ENCODE results near the gene GALNT17. TPM values are rescaled to one million over a fixed set of nuclear protein-coding genes. Genes with fewer than 3 reads are reported as not detected.

The GALNT17 gene
- total and polyA plus RNA-seq, 11 donors, result 16.9 to 116 (median 73.1) TPM

- Histone ChIP-seq H3K9me3 (no peaks in the 10 kb centered on the region), H3K36me3 (no peaks in the 10 kb centered on the region), H3K27ac (peak overlapping the region in 1 of 12 donors; percentile 24), H3K27me3 (no peaks in the 10 kb centered on the region), H3K4me3 (no peak overlapping the region), H3K4me1 (peaks cover 0 to 15% (median 0%) of the 10 kb centered on the region in 12 donors)
- DNase-seq, result no peak
- TF ChIP-seq CTCF (IDR thresholded peaks at IDR 0.05) (no peak), POLR2A (IDR thresholded peaks at IDR 0.05) (no peak)
- WGBS, 4 donors, result 49 to 61% (median 55%) methylated on average over 6 of the region's 6 CpGs
- intact Hi-C loops (cut with DNase I), result no loop called here
- peak; percentile 47 to 74 (median 67) for ATAC-seq
Observed at GRCh38 chr7:71298378-71298777, 166.4 kb downstream of the GALNT17 start.

- ATAC-seq (no peak), DNase-seq (no peak)
- no peaks in the 10 kb centered on the region for H3K36me3 ChIP-seq
- peak overlapping the region in 1 of 12 donors; percentile 31 for H3K27ac ChIP-seq
- H3K4me1 ChIP-seq, result peaks cover 0 to 15% (median 0%) of the 10 kb centered on the region in 12 donors
- intact Hi-C loops (cut with DNase I), result no loop called here
- no peaks in the 10 kb centered on the region for H3K27me3 ChIP-seq
- TF ChIP-seq CTCF (IDR thresholded peaks at IDR 0.05), result no peak
- TF ChIP-seq POLR2A (IDR thresholded peaks at IDR 0.05), result no peak
- H3K9me3 ChIP-seq, result no peaks in the 10 kb centered on the region
- H3K4me3 ChIP-seq, result no peak overlapping the region
- WGBS, 4 donors, result 69 to 82% (median 77%) methylated on average over 3 of the region's 3 CpGs
Observed at GRCh38 chr7:71300086-71300485, 168.1 kb downstream of the GALNT17 start.

GRCh38 chr7:71300603-71301002 is 168.7 kb downstream of the GALNT17 start:
- intact Hi-C loops (cut with DNase I), result no loop called here
- ATAC-seq, result no peak
- H3K27ac ChIP-seq, result peak overlapping the region in 2 of 12 donors; percentile 2 to 31
- WGBS, 4 donors, result 57 to 63% (median 60%) methylated on average over 6 of the region's 6 CpGs
- no peak overlapping the region for H3K4me3 ChIP-seq
- no peak for DNase-seq
- TF ChIP-seq POLR2A (IDR thresholded peaks at IDR 0.05), result no peak
- TF ChIP-seq CTCF (IDR thresholded peaks at IDR 0.05), result no peak
- peaks cover 0 to 15% (median 0%) of the 10 kb centered on the region in 12 donors for H3K4me1 ChIP-seq
- H3K27me3 ChIP-seq, result no peaks in the 10 kb centered on the region
- H3K9me3 ChIP-seq, result no peaks in the 10 kb centered on the region
- no peaks in the 10 kb centered on the region for H3K36me3 ChIP-seq

- no peaks in the 10 kb centered on the region for H3K9me3 ChIP-seq
Observed at GRCh38 chr7:71301167-71301566, 169.2 kb downstream of the GALNT17 start.

More at GRCh38 chr7:71301167-71301566, 169.2 kb downstream of the GALNT17 start:
- H3K4me3 ChIP-seq, result no peak overlapping the region
- DNase-seq, result no peak
- H3K27me3 ChIP-seq, result no peaks in the 10 kb centered on the region
- intact Hi-C loops (cut with DNase I), result no loop called here
- ATAC-seq, result no peak
- TF ChIP-seq POLR2A (IDR thresholded peaks at IDR 0.05) (no peak), CTCF (IDR thresholded peaks at IDR 0.05) (no peak)
- H3K27ac ChIP-seq, result peak overlapping the region in 1 of 12 donors; percentile 31
- no peaks in the 10 kb centered on the region for H3K36me3 ChIP-seq
- H3K4me1 ChIP-seq, result peaks cover 0 to 15% (median 0%) of the 10 kb centered on the region in 12 donors
- WGBS, 4 donors, result 78 to 88% (median 83%) methylated on average over 4 of the region's 4 CpGs

Measured in heart left ventricle (tissue), 16 donors.